Kidney glomerular epithelial cell (primary cell): Measurements from ENCODE around the gene CRYGC.
A peak's percentile ranks its signal among the peaks of the same experiment; 100 is the strongest.
"Not testable (repeated sequence)": the region's sequence is repeated elsewhere in the genome, so short reads cannot be mapped to it uniquely, and the experiment has no call there.

Experiments used
- DNase-seq: peaks from one replicate; lab custom pipeline; 2025; lab: John Stamatoyannopoulos, UW

CRYGC gene

DNA sequence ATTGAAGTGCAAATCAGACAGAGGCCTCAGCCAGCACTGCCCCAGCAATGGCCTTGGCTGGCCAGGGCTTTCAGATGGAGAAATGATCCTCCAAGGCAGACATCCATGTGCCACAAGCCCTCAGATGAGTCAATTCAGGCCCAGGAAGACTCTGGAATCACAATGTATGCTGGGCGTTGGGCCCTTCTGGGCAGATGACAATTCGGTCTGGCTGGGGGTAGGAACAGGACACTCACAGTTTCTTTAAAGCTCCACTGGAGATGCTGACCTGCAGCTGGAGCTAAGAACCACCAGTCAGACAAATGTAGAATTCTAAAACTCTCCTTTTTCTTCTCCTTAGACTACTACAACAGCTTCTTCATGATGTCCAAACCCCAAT lies 7.1 kb upstream of the CRYGC start:
- no peak for DNase-seq

- DNase-seq: no peak
Observed at GRCh38 chr2:208135794-208136715, 6.4 kb upstream of the CRYGC start.

DNA sequence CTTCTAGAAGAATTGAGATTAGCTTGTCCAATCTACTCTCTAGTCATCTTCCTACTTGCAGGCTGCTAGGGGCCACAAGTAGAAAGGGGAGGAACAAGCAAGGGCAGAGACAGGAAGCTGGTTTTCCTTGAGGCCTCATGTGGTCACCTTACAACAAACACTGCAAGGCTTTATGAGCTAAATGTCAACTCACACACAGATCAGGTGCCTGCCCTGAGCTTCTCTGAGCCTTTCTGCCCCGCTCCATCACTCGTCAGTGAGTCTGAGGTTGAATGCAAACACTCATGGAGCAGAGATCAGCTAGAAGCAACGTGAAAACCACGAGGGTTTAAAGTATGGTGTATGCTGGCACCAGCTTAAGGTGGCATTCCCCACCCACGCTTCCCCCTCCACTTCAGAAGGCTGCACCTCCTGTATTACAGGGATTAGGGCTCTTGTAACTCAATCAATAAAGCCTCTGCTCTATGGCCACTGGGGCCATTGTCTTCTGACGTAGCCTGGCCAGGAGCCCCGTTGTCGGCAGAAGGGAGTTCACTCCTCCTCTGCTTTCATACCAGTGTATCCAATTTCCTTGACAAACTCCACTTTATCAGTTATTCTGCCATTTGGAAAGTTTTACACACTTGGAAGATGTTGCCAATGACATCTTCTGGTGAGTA lies 5.4 kb upstream of the CRYGC start:
- DNase-seq: no peak

DNA sequence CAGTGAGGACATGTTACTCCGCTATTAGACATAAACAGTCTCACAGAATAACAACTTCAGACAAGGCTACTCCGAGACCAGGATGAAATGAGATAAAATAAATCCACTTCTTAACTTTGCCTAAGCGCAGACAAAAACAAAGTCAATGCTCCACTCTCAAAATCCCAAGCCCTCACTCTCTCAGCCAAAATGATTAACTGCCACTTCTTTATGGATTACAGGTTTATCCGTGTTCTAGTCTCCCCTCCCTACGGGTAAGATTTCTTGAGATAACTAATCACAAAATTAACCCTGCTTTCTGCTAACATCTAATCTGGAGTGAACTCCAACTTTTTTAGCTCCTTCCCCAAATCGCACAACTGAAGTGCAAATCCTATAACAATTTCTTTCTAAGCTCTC lies 1.1 kb upstream of the CRYGC start:
- no peak for DNase-seq

DNA sequence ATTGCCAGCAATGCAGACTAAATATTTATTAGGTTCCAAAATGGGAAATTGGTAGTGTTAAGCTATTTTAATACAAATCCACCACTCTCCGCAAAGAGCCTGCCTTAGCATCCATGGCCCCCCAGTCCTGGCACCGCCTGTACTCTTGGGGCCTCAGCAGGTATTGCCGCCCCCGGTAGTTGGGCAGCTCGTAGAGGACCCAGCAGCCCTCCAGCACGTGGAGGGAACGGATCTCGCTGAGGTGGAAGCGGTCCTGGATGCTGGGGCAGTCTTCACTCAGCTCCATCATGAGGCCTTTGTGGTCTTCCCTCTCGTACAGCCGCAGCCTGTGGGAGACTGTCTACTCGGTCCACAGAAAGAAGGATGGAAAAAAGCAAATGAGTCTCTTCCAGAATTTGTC lies 1.5 kb downstream of the CRYGC start:
- no peak for DNase-seq

GRCh38 chr2:208127090-208127489 lies 2.5 kb downstream of the CRYGC start:
- no peak for DNase-seq

- DNase-seq: no peak
Observed at GRCh38 chr2:208125251-208125650, 4.4 kb downstream of the CRYGC start.

DNA sequence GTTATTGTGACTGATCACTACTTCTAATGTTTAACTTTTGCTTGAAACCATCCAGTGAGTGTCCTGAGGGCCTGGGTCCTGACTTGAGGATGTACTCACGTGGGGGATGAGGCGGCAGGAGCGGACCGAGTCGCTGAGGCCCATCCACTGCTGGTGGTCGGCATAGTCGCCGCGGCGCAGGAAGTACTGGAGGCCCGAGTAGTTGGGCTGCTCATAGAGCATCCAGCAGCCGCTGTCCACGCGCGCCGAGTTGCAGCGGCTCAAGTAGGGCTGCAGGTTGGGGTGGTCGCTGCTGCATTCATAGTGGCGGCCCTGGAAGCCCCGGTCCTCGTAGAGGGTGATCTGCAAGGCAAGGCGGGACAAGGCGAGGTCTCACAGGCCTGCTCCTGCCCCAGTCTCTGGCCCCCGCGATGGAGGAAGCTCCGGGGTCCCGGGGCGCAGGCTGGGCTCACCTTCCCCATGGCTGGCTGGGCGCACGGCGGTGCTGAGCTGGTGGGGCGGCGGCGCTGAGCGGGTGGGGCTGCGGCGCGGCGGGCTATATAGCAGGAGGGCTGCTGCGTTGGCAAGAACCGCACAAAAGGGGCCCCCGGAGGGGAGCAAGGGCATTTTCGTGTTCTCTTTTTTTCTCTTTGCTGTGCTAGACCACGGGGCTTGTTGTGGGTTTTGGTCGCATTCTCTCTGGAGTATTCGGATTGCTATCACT lies 5.5 kb downstream of the CRYGC start, which contains the start of gene CRYGD:
CRYGD (minus strand) TSS at position 512 of the 703 bp plus-strand sequence; CDS start at position 461, 51 bp downstream.
- DNase-seq: not testable (repeated sequence)

GRCh38 chr2:208122248-208122647 lies 7.4 kb downstream of the CRYGC start:
- DNase-seq: no peak

DNA sequence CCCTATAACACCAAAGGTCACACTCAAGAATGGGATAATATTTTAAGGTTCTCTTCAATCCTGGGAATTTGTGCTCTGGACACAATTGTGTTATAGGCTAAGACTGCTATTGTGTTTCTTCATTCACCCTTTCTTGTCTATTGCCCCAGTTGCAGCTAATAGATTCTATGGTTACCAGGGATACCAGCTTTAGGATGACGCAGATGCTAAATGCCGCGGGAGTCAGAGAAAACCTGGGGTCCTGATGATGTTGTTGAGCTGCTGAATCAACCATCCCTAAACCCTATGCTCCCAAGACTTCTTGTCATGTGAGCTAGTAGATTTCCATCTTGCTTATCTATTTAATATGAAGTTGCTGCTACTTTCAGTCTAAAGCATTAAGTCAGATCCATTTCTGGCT lies 10.7 kb downstream of the CRYGC start:
- DNase-seq: no peak

DNA sequence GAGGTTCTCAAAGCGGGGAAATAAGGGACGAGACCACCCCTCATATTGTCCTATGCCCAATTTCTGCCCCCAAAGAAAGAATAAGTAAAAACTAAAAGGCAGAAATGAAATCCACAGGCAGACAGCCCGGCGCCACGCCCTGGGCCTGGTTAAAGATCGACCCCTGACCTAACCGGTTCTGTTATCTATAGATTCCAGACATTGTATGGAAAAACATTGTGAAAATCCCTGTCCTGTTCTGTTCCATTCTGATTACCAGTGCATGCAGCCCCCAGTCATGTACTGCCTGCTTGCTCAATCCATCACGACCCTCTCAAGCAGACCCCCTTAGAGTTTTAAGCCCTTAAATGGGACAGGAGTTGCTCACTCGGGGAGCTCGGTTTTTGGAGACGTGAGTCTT lies 12.2 kb downstream of the CRYGC start:
- not testable (repeated sequence) for DNase-seq

DNA sequence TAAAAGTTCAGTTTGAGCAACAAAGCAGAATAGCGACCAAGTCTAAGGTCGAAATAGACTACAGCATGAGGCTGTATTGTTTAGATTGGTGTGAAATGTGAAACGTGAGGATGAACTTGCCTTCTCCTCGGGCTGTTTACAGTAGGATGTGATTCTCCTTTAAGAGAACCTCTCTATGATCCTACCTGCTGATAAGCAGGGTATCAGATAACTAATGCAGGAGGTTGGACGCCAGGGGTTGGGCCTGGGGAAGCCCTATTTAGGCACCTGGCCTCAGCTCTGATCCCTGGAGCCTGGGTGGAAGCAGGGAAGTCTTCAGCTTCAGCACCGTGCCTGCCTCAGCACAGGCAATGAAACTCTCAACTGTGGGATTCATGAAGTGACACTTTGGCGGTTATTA lies 16.7 kb downstream of the CRYGC start:
- DNase-seq: no peak

- DNase-seq: not testable (repeated sequence)
Observed at GRCh38 chr2:208112273-208112745, 17.3 kb downstream of the CRYGC start.

GRCh38 chr2:208103616-208104015 lies 26.0 kb downstream of the CRYGC start:
- no peak for DNase-seq

GRCh38 chr2:208101716-208102631 lies 27.7 kb downstream of the CRYGC start:
- peak; percentile 16 for DNase-seq

- DNase-seq: no peak
Observed at GRCh38 chr2:208099682-208100470, 29.8 kb downstream of the CRYGC start.

- not testable (repeated sequence) for DNase-seq
Observed at GRCh38 chr2:208098701-208099100, 30.9 kb downstream of the CRYGC start.

- no peak for DNase-seq
Observed at GRCh38 chr2:208098267-208098666, 31.4 kb downstream of the CRYGC start.

GRCh38 chr2:208097801-208098200 lies 31.8 kb downstream of the CRYGC start:
- DNase-seq: no peak

GRCh38 chr2:208097313-208097712 lies 32.3 kb downstream of the CRYGC start:
- DNase-seq: no peak

DNA sequence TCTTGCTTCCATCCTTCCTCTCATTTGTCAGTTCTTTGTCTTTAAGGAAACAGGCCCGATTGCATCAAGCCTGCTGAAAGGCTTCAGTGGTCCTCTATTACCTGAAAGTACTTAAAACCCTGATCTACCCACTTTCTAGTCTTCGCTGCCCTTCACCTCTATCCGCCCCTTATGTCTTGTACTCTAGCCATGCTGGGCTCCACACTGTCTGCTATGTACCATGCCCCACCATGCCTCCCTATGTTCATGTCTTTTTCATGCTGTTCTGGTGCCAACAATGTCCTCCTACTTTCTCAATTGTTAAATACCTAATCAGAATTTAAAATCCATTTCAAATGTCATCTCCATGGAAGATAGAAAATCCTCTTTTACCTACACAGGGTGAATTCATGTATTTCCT lies 33.5 kb downstream of the CRYGC start:
- no peak for DNase-seq
